ENCODE measurements around the gene CHIT1. TPM values are rescaled to one million over a fixed set of nuclear protein-coding genes. Genes with fewer than 3 reads are reported as not detected.

CHIT1 gene
- total RNA-seq, 1 donor from 2014 or later, result not detected

DNA sequence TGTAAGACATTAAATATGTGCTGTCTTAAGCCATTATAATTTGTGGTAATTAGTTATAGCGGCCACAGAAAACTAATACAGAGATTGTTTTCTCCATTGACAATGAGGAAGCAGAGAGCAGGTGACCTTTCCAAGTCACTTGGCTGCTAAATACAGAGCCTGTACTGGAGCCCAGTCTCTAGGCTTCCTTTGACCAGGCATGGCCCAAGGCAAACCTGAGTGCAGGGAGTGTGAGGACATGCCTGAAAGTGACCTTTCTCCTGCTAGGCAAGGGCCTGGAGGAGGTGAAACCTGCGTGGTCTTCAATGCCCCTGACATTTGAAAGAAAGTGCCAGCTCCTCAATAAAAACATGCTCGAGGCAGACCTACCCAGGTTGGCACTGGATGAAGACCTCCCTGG, 30.5 kb downstream of the CHIT1 start:
- no peaks in the 10 kb centered on the region for H3K36me3 Mint-ChIP-seq (ENCODE audit: low read depth, unreplicated experiment)
- Histone ChIP-seq H3K27me3 (ENCODE audit: insufficient read depth, low read length) (no peaks in the 10 kb centered on the region), H3K4me2 (ENCODE audit: low read length) (no peak overlapping the region), H3K27ac (ENCODE audit: low read depth, low read length) (no peak overlapping the region), H3K9ac (ENCODE audit: low read length) (no peak overlapping the region), H4K20me1 (ENCODE audit: insufficient read depth, low read length) (no peaks in the 10 kb centered on the region), H3K4me3 (ENCODE audit: insufficient read depth, low read depth, low read length) (no peak overlapping the region), H3K79me2 (ENCODE audit: insufficient read depth, low read length) (no peaks in the 10 kb centered on the region), H2AFZ (ENCODE audit: low read depth, low read length) (no peak overlapping the region), H3K4me1 (ENCODE audit: insufficient read depth, low read length) (peaks cover 29% of the 10 kb centered on the region), H3K9me3 (ENCODE audit: insufficient read depth, low read depth, low read length) (no peaks in the 10 kb centered on the region), H3K36me3 (ENCODE audit: insufficient read depth, low read length) (no peaks in the 10 kb centered on the region)
- H3K27ac Mint-ChIP-seq (ENCODE audit: unreplicated experiment), result no peak overlapping the region
- DNase-seq (ENCODE audit: low read depth) (no peak), FAIRE-seq (no peak)
- no peak overlapping the region for H3K4me3 Mint-ChIP-seq (ENCODE audit: unreplicated experiment)
- H3K4me1 Mint-ChIP-seq (ENCODE audit: low read depth, unreplicated experiment), result peaks cover 50% of the 10 kb centered on the region
- peaks cover 7% of the 10 kb centered on the region for H3K27me3 Mint-ChIP-seq (ENCODE audit: low read depth, unreplicated experiment)
- TF ChIP-seq, protein P1, sequence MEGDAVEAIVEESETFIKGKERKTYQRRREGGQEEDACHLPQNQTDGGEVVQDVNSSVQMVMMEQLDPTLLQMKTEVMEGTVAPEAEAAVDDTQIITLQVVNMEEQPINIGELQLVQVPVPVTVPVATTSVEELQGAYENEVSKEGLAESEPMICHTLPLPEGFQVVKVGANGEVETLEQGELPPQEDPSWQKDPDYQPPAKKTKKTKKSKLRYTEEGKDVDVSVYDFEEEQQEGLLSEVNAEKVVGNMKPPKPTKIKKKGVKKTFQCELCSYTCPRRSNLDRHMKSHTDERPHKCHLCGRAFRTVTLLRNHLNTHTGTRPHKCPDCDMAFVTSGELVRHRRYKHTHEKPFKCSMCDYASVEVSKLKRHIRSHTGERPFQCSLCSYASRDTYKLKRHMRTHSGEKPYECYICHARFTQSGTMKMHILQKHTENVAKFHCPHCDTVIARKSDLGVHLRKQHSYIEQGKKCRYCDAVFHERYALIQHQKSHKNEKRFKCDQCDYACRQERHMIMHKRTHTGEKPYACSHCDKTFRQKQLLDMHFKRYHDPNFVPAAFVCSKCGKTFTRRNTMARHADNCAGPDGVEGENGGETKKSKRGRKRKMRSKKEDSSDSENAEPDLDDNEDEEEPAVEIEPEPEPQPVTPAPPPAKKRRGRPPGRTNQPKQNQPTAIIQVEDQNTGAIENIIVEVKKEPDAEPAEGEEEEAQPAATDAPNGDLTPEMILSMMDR (IDR thresholded peaks at IDR 0.05; ENCODE audit: insufficient read depth, low read depth, low read length), result no peak
- TF ChIP-seq EZH2 (IDR thresholded peaks at IDR 0.05; ENCODE audit: insufficient read depth, low read length), result no peak
- peaks cover 10% of the 10 kb centered on the region for H3K9me3 Mint-ChIP-seq (ENCODE audit: unreplicated experiment)

DNA sequence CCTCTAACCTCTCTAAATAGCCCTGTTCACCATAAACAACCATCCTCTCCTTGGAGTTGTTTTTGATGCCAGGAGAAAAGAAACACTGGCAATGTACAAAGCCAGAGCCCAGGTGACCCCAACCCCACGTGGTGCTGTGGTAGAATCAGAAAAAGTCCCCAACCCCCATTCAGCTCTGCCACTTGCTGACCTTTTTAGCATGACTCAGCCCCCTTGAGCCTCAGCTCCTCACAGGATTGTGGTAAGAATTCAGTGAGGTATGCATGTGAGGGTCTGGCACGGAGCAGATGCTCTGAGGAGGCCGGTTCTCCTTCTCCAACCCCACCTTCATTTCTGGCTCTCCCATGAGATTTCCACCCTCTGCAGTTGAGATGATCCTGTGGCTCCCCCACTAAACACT, 31.8 kb downstream of the CHIT1 start:
- Histone ChIP-seq H2AFZ (ENCODE audit: low read depth, low read length) (no peak overlapping the region), H3K36me3 (ENCODE audit: insufficient read depth, low read length) (no peaks in the 10 kb centered on the region), H3K79me2 (ENCODE audit: insufficient read depth, low read length) (no peaks in the 10 kb centered on the region), H3K4me2 (ENCODE audit: low read length) (peak overlapping the region; percentile 51), H3K27me3 (ENCODE audit: insufficient read depth, low read length) (no peaks in the 10 kb centered on the region), H4K20me1 (ENCODE audit: insufficient read depth, low read length) (no peaks in the 10 kb centered on the region), H3K9me3 (ENCODE audit: insufficient read depth, low read depth, low read length) (no peaks in the 10 kb centered on the region), H3K27ac (ENCODE audit: low read depth, low read length) (no peak overlapping the region), H3K4me3 (ENCODE audit: insufficient read depth, low read depth, low read length) (no peak overlapping the region), H3K4me1 (ENCODE audit: insufficient read depth, low read length) (peaks cover 29% of the 10 kb centered on the region), H3K9ac (ENCODE audit: low read length) (no peak overlapping the region)
- H3K9me3 Mint-ChIP-seq (ENCODE audit: unreplicated experiment), result peaks cover 10% of the 10 kb centered on the region
- peaks cover 48% of the 10 kb centered on the region for H3K4me1 Mint-ChIP-seq (ENCODE audit: low read depth, unreplicated experiment)
- DNase-seq (ENCODE audit: low read depth) (peak; percentile 92), FAIRE-seq (peak; percentile 34)
- no peak overlapping the region for H3K4me3 Mint-ChIP-seq (ENCODE audit: unreplicated experiment)
- TF ChIP-seq EZH2 (IDR thresholded peaks at IDR 0.05; ENCODE audit: insufficient read depth, low read length), result no peak
- TF ChIP-seq, protein P1 (IDR thresholded peaks at IDR 0.05; ENCODE audit: insufficient read depth, low read depth, low read length), result no peak
- peak overlapping the region; percentile 77 for H3K27ac Mint-ChIP-seq (ENCODE audit: unreplicated experiment)
- H3K36me3 Mint-ChIP-seq (ENCODE audit: low read depth, unreplicated experiment), result no peaks in the 10 kb centered on the region
- peaks cover 3% of the 10 kb centered on the region for H3K27me3 Mint-ChIP-seq (ENCODE audit: low read depth, unreplicated experiment)

DNA sequence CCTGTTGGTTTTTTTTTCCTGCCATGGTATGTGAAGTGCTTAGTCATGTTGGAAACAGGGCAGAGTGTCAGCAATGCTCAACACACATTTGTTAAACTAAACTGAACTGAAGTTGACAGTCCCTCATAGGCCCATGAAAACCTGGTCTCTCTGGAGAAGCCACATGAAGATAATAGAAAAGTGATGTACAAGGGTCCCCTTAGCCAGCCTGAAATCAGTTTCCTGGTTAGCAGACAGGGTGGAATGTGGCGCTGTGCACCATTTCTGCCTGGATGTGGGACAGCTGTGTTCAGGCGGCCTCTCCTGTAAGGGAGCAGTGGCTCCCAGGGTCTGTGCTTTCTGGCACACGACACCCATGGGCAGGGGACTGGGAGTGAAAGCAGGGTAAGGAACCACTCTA, 33.1 kb downstream of the CHIT1 start:
- Histone ChIP-seq H3K27ac (ENCODE audit: low read depth, low read length) (no peak overlapping the region), H3K79me2 (ENCODE audit: insufficient read depth, low read length) (no peaks in the 10 kb centered on the region), H2AFZ (ENCODE audit: low read depth, low read length) (peak overlapping the region; percentile 0), H3K27me3 (ENCODE audit: insufficient read depth, low read length) (no peaks in the 10 kb centered on the region), H3K9me3 (ENCODE audit: insufficient read depth, low read depth, low read length) (no peaks in the 10 kb centered on the region), H4K20me1 (ENCODE audit: insufficient read depth, low read length) (no peaks in the 10 kb centered on the region), H3K4me3 (ENCODE audit: insufficient read depth, low read depth, low read length) (no peak overlapping the region), H3K9ac (ENCODE audit: low read length) (no peak overlapping the region), H3K4me2 (ENCODE audit: low read length) (no peak overlapping the region), H3K36me3 (ENCODE audit: insufficient read depth, low read length) (no peaks in the 10 kb centered on the region), H3K4me1 (ENCODE audit: insufficient read depth, low read length) (peaks cover 29% of the 10 kb centered on the region)
- DNase-seq (ENCODE audit: low read depth), result peak; percentile 30
- no peak for FAIRE-seq
- Mint-ChIP-seq H3K4me1 (ENCODE audit: low read depth, unreplicated experiment) (peaks cover 46% of the 10 kb centered on the region), H3K27me3 (ENCODE audit: low read depth, unreplicated experiment) (no peaks in the 10 kb centered on the region), H3K27ac (ENCODE audit: unreplicated experiment) (peak overlapping the region; percentile 26), H3K36me3 (ENCODE audit: low read depth, unreplicated experiment) (no peaks in the 10 kb centered on the region), H3K4me3 (ENCODE audit: unreplicated experiment) (no peak overlapping the region), H3K9me3 (ENCODE audit: unreplicated experiment) (peaks cover 9% of the 10 kb centered on the region)
- TF ChIP-seq, protein P1 (IDR thresholded peaks at IDR 0.05; ENCODE audit: insufficient read depth, low read depth, low read length), result no peak
- TF ChIP-seq EZH2 (IDR thresholded peaks at IDR 0.05; ENCODE audit: insufficient read depth, low read length), result no peak

All from astrocyte (in vitro differentiated cells and primary cell).